ENCODE results near the gene KISS1R.
"Not testable (repeated sequence)": the region's sequence is repeated elsewhere in the genome, so short reads cannot be mapped to it uniquely, and the experiment has no call there.

The KISS1R gene

DNA sequence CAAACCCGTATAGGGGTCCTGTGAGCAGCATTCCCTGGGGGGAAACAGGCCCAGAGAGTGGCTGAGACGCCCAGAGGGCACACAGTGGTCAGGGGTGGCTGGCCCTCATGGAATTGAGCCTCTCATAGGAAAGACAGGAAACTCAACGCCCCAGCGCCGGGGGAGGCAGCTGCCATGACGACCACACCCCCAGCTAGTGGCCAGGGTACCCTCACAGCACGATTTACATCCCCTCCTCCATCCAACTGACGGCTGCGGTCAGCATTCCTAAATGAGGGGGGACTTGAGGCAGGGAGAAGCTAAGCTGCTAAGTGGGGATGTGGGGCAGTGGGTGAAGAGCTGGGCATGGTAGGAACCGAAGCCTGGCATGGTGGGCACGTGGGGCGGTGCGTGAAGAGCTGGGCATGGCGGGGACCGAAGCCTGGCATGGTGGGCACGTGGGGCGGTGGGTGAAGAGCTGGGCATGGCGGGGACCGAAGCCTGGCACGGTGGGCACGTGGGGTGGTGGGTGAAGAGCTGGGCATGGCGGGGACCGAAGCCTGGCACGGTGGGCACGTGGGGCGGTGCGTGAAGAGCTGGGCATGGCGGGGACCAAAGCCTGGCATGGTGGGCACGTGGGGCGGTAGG is 34.1 kb upstream of the KISS1R start:
- DNase-seq = no peak

- DNase-seq = no peak
Observed at GRCh38 chr19:883661-884211, 33.4 kb upstream of the KISS1R start.

DNA sequence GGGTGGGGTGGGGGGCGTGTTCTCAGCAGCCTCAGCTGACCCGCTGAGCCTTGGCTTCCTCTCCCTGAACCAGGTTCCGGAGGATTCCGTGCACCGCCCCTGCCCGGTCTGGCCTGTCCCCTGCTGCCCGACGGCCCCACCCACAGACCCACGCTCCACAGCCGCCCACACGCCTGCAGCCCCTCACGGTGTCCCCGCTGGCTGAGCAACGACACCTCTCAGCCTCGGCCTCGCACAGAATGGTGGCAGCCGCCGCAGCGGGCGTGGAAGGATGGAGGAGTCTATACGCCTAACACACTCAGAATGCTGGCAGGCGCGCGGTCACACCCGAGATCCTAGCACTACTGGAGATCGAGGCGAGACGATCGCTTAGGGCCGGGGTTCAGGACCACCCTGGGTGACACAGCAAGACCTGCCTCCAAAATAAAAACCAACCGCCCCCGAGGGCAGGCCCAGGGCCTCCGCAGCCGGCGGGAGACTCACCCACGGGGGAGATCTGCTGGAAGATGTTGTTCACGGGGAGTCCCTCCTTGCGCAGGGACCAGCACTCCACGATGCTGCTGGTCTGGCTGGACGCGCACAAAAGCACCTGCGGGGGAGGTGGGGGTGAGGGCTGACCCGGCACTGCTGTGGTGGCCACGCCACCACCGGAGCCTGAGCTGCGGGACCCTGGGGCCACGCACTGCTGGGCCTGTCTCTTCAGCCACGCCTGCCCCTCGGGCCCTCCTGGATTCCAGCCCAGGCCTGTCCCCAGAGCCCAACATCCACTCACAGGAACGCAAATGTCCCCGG is 32.5 kb upstream of the KISS1R start:
- DNase-seq = no peak

- DNase-seq = no peak
Observed at GRCh38 chr19:885536-886224, 31.5 kb upstream of the KISS1R start.

DNA sequence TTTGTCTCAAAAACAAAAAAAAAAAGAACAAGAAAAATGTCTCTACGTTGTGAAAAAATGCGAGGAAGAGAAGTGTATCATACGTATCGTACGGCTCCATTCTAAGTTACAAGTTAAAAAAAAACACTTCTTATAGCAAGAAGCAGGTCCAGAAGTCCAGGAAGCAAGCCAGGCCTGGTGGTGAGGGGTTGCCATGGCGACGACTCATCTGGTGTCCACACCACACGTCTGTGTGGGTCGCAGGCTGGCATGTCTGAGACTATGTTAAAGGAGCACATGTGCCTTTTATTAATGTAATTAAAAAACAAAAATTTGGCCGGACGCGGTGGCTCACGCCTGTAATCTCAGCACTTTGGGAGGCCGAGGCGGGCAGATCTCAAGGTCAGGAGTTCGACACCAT is 30.1 kb upstream of the KISS1R start:
- peak; percentile 66 for DNase-seq

- no peak for DNase-seq
Observed at GRCh38 chr19:887599-887998, 29.5 kb upstream of the KISS1R start.

DNA sequence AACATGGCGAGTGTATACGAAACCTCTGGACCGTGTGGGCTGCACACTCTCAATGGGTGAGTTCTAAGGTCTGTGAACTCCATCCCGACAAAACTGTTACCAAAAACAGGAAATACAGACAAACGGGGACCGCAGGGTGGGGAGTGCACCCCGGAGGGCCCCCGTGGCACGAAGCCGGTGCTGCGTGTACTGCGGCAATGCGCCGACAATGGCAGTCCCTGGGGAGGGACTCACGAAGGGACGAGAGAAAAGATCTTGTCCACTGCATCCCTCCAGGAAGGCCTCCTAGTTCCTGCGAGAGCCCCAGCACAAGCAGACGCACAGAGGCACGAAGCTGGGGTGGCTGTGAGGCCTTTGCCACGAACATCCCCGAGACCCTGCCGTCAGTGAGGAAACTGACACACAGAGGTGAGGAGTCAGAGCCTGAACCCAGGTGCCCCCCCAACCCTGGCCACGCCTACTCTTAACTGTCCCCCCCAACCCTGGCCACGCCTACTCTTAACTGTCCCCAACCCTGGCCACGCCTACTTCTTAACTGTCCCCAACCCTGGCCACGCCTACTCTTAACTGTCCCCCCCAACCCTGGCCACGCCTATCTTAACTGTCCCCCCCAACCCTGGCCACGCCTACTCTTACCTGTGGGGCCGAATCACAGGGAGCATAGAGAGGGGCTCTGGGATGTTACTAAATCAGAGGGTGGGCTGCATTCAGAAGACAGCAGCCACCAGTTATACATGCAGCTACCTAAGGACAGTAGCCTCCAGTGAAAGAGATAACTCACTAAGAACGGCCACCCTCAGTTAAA is 28.4 kb upstream of the KISS1R start:
- DNase-seq = no peak

- no peak for DNase-seq
Observed at GRCh38 chr19:889662-890295, 27.4 kb upstream of the KISS1R start.

GRCh38 chr19:890831-891230 is 26.3 kb upstream of the KISS1R start:
- no peak for DNase-seq

DNA sequence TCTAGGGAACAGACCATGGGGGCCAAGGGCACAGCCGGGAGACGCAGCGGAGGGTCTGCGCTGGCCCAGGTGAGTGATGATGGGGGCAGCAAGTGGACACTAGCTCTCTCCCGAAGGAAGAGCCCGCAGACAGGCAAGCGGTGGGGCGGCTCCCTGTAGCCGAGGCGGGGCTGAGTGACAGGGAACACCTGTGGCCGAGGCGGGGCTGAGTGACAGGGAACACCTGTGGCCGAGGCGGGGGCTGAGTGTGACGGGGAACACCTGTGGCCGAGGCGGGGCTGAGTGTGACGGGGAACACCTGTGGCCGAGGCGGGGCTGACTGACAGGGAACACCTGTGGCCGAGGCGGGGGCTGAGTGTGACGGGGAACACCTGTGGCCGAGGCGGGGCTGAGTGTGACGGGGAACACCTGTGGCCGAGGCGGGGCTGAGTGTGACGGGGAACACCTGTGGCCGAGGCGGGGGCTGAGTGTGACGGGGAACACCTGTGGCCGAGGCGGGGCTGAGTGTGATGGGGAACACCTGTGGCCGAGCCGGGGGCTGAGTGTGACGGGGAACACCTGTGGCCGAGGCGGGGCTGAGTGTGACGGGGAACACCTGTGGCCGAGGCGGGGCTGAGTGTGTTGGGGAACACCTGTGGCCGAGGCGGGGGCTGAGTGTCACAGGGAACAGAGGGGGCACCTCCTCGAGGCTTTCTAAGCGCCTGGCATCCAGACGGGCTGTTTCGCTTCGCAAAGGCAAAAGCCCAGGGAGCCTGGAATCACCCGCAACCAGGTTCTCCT is 25.5 kb upstream of the KISS1R start:
- not testable (repeated sequence) for DNase-seq

DNA sequence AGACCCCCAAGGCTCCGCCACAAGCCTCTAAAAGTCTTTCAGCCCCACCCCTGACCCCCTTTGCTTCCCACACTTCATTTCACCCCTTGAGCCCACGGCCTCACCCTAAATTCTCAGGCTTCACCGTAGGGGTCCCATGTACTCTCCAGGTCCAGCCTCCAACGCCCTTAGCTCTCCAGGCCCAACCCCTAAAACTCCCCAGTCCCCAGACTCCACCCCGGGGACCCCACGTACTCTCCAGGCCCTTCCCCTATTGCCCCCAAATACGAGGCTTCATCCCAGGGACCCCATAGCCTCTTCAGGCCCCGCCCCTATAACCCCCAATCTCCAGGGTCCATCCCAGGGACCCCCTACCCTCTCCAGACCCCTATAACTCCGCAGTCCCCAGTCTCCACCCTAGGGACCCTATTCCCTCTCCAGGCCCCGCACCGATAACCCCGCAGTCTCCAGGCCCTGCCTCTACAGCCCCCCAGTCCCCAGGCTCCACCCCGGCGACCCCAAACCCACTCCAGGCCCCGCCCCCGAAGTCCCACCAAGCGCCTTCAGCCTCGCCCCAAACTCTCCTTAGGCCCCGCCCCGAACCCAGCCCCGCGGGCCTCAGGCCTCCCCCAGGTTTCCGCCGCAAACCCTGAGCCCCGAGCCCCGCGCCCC is 24.8 kb upstream of the KISS1R start:
- DNase-seq = peak; percentile 73

DNA sequence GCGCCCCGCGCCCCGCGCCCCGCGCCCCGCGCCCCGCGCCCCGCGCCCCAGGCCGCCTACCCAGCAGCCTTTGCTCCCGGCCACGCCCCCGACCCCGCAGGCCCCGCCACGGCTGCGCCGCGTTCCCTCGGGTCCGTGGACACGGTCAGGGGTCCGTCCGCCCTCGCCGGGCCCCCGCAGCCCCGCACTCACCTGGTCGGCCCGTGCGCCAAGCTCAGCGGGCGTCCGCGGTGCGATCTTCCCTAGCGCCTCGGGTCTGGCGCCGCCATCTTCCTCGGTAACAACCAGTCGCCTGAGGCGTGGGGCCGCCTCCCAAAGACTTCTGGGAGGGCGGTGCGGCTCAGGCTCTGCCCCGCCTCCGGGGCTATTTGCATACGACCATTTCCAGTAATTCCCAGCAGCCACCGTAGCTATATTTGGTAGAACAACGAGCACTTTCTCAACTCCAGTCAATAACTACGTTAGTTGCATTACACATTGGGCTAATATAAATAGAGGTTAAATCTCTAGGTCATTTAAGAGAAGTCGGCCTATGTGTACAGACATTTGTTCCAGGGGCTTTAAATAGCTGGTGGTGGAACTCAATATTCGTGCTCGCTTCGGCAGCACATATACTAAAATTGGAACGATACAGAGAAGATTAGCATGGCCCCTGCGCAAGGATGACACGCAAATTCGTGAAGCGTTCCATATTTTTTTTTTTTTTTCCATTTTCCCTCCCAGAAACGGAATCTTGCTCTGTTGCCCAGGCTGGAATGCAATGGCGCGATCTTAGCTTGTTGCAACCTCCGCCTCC is 24.0 kb upstream of the KISS1R start, which contains the start of the genes MED16 and RNU6-9:
Gene MED16 (minus strand): TSS at position 294 of the 796 bp plus-strand sequence. CDS start 2,056 bp downstream, outside the sequence.
Gene RNU6-9 (plus strand): TSS at position 591 of the 796 bp plus-strand sequence.
- DNase-seq = peak; percentile 95

DNA sequence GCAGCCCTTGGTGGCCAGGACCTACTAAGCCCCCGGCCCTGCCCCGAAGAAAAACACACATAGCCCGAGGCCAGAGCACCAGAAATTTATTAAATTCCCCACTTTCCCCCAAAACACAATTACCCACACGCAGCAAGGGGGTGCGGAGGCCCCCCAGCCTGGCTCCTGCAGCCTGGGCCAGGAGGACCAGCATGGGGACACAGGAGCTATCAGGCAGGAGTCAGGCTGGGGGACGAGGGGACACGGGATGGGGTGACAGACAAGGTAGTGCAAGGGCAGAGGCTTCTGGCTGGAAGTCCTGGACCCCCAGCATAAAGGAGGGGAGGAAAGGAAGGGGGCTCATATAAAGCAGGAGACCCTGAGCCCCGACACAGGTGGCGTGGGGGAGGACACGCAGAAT is 20.7 kb upstream of the KISS1R start:
- no peak for DNase-seq

DNA sequence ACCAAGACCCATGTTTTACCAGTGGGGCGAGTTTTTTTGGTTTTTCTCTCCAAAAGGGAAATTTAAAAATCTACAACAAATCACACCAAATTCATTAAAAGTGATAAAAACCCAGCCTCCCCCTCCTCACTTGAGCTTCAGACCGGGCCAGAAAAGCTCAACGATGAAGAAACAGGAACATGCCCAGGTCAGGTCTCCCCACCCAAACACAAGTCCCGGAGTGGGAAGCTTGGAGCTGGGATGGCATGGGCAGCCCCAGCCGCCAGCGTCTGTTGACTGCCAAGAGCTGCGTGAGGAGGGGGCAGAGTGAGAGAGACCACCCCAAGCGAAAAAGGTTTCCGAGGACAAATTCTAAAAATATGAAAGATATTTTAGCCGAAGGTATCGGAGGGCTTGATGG is 20.1 kb upstream of the KISS1R start:
- DNase-seq = no peak

- DNase-seq = no peak
Observed at GRCh38 chr19:897442-898039, 19.6 kb upstream of the KISS1R start.

DNA sequence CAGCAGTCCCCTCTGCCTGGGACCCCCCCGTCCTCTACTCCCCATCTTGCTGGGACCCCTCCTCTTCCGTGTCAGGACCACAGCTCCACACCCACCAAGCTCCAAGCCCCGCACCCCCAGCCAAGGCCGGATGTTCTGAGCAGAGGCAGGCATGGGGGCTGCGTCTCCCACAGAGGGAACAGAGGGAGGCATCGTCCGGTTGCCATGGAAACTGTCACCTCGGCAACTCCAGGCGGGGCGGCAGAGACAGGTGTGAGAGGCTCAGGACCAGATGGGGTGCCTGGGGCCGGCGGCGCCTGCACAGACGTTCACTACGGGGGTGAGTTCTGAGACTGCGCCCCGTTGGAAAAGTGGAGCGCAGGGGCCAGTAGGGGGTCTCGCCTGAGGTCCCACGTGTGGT is 18.5 kb upstream of the KISS1R start:
- no peak for DNase-seq

GRCh38 chr19:899336-900042 is 17.6 kb upstream of the KISS1R start:
- DNase-seq = no peak

DNA sequence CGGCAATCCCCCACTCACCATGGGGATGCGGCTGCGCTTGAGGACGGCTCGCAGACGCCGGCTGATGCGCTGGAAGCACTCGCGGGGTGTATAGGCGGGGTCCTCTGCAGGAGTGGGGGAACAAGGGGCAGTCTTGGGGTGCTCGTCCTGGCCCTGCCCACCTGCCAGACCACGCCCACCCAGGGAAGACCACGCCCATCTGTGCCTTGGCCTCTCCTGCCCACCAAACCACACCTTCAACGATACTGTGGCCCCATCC is 17.2 kb upstream of the KISS1R start:
- no peak for DNase-seq

Measured in femur (tissue), 1 donor.